GM19463 (cell line): ENCODE measurements around the gene PDE1C.
A peak's percentile ranks its signal among the peaks of the same experiment; 100 is the strongest.

Experiments
- ATAC-seq: cut with Tn5 transposase; IDR thresholded peaks from one replicate; pipeline ENCODE4 v1.9.1; 2021; ENCODE audit warnings: mild to moderate bottlenecking, moderate library complexity; ENCODE audit not compliant: unreplicated experiment

Gene PDE1C

DNA sequence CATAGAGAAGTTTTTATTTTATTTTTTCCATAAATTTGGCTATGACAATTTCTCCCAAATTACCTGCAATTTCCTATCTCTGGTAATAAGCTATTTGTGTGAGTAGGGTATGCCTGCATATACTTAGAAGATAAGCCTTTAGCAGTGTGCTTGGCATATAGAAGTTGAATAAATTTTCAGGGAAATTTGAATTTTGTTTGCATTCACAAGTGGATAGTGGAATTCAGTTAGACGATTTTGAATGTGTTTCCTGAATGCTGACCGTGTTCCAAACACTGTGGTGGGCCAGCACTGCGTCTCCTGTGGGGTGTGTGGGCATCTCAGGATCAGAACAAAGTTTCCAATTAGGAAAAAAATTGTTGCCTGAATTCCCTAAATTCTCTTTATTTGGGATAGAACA is 283.9 kb downstream of the PDE1C start:
- no peak for ATAC-seq

DNA sequence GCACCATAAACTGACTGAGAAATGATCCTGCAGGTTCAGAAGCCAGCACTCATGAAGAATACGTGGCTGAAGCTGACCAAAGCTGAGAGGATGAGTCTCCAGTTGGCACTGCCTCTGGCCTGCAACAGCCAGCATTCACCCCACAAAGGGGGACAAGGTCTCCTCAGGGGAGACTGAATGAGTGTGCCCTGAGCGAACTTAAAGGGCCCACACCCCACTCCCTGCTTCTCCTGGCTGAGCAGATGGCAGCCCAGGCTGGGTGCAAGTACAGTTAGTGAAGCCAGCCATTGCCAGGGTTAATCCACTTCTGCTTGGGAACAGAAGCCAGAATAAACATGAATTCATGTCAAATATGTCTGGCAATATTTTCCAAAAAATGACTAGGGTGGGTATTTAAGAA is 285.1 kb downstream of the PDE1C start:
- no peak for ATAC-seq

DNA sequence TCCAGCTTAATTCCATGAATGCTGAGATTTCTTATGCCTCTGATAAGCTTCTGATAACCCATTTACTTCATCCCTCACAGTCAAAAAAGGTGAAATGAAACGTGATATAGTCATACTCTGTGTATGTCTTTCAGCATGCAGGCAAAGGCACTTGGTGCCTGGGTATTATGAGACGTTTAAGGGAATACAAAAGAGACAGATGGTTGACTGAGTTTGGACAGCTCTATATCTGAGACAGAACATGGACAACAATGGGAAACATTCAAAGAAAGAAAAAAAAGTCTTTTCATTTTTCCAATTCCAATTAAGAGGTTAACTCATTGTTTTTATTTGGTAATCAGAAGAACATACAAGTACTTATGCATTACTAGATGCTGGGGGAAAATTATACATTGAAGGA is 287.0 kb downstream of the PDE1C start:
- ATAC-seq: no peak

DNA sequence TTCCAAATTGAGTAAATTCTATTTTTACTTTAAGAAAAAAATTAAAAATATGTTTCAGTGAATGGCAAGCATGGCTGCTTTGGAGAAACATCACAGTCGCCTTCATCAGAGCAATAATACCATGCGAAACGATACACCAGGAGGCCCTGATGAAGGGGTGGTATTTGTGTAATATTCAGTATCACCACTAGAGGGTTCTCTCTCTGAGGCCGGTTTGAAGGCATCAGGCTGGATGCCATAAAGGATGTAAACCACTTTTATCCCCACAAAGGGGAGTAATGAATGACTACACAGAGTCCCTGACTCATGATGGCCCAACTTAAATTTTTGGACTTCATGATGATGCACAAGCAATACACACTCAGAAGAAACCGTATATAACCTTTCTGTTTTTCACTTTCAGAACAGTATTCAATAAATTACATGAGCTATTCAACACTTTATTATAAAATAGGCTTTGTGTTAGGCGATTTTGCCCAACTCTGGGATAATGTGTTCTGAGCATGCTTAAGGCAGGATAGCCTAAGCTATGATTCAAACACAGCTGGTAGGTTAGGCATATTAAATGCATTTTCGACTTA is 287.7 kb downstream of the PDE1C start:
- peak; percentile 95 for ATAC-seq

DNA sequence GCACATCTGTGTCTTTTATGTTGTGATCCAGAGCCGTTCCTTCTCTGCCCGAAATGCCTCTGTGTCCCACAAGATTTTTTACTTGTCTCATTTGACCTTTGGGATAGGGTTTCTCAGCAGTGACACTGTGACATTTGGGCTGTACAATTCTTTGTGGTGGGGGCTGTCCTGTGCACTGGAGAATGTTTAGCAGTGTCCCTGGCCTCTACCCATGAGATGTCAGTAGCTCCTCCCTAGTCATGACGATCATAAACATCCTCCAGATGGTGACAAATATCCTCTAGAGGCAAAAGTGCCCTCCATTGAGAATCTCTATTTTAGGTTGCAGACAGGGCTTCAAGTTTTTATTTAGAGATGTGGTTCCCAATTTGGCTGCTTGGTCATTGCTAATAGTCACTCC is 291.9 kb downstream of the PDE1C start:
- no peak for ATAC-seq

DNA sequence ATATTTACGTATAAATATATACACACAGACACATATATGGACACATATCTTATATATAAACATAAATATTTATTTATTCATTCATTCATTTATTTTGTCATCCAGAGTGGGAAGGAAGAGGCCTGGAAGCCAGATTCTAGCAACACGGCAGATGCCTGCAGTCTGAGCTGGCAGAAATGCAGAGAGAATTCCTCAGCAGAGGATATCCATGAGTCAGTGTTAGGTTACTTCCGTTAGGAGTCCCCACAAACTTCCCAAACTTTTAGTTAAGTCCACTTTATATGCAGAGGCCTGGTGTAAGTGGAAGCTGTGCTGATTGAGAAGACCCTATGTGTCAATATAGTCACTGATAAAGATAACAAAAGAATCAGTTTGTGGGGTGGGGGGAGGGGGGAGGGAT is 293.6 kb downstream of the PDE1C start:
- no peak for ATAC-seq

DNA sequence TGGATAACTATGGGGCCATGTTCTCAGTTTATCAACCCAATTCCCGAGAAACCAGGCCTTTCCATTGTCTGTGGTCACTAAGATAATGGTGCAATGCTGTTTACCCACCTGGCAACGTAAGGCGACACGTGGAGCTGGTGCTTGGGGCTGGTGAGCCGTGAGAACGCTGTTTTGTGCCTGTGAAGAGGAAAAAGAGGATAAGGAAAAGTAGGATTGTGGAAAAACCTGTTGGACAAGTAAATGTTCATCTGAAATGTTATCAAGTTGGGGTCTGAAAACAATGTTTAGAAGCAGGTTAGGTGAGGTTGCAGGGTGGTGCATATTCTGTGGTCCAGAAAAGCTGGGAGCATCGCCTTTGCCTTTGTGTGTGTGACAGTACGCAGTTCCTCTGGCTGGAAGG is 294.7 kb downstream of the PDE1C start:
- no peak for ATAC-seq

DNA sequence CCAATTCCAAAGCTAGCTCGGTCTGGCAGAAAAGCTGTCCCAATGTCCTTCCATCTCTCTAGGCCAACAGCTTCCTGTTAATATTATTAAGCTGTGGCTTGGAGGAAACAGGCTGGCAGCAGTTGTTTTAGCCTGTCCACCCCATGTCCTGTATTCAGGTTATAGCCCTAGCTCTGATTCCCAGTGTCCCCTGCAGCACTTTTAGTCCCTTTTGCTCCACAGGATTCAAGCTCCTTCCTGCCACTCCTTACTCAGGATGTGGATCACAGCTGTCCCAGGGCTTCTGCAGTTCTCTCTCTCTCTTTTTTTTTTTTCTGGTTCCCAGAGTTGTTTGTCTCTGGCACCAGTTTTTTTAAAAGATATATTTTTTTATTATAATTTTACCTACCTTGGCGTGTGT is 298.0 kb downstream of the PDE1C start:
- ATAC-seq: no peak

DNA sequence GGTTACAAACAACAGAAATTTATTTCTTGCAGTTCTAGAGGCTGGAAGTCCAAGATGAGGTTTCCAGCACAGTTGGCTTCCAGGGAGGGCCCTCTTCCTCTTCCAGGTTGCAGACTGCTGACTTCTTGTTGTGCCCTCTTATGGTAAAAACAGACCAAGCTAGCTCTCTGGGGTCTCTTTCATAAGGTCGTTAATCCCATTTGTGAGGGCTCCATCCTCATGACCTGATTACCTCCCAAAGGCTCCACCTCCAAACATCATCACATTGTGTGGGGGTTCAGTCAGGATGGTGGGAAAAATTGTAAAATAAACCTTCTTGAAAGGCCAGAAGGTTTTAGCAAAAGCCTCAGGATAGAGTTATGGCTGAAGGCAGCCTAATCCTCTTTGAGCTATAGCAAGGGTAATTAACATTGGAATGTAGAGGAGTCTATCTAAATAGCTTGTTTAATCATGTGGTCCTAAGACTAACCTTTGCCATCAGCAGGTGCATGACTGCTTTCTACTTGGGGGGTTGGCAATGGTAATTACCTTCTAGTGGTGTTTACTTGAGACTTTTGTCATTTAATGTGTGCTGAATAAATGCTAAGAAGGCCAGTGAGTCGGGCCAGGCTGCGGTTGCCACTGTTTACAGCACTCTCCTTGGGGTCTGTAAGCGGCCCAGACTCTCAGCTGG is 302.4 kb downstream of the PDE1C start:
- ATAC-seq: no peak

DNA sequence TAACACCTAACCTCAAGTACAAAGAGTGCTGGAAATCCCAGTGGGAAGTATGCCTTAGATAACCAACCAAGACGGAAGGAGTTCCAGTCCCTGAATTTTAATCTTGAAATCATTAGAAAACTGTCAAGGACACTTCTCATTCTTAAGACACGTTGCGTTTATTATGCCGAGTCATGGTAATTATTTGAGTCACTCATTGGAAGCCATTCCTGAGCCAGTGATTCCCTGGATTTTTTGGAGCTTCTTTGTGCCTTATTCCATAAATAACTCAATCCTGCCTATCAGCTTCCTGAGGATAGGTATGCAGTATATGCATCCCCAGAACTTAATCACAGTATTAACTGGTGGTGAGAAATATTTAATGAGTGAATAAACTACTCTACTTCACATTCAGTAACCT is 305.7 kb downstream of the PDE1C start:
- no peak for ATAC-seq

DNA sequence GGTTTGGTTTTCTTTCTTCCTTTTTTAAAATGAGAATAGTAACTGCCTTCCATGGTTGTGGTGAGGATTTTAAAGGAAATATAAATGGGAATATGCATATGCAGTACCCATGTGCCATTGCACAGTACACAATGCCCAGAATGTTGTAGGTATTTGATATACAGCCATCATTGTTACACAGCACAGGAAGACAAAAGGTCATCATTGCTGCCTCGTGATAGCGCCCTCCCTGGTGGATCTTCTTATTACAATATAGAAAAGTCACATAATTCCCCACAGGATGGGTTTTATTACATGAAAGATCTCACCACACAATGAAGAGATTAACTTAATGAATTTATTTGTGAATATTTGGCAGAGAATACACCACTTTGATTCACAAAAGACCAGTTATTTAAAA is 306.7 kb downstream of the PDE1C start:
- no peak for ATAC-seq

DNA sequence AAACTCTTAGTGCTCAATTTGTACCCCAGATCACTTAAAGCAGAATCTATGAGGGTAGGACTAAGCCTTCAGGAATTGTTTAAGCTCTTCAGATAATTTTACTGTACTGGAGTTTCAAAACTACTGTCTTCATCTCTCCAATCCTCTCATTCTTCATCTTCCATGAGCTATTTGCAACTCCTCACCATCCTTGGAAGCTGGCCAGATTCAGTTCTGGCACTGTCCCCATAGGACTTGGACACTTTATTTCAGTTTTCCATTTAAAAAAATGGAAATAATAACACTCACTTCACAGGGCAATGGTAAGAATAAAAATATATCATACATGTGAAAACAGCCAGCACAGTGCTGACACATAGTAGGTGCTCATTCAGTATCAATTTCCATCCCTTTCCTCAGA is 308.6 kb downstream of the PDE1C start:
- no peak for ATAC-seq

DNA sequence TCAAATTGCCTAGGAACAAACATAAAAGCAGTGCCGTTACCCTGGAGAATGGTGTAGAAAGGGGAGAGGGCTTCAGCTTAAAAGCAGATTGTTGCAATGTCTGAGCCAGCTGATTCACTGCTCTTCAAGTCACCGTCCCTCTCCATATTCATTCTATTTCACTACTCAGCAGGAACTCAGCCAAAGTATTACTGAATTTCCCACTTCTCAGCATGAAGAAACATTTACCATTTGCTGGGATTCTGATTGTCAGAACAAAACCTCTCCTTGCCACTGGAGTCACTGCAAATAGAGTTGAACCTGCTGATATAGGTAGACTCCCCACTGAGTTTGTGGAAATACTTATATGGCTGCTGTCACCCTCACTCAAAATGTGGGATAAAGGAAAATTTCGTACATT is 311.5 kb downstream of the PDE1C start:
- ATAC-seq: no peak

DNA sequence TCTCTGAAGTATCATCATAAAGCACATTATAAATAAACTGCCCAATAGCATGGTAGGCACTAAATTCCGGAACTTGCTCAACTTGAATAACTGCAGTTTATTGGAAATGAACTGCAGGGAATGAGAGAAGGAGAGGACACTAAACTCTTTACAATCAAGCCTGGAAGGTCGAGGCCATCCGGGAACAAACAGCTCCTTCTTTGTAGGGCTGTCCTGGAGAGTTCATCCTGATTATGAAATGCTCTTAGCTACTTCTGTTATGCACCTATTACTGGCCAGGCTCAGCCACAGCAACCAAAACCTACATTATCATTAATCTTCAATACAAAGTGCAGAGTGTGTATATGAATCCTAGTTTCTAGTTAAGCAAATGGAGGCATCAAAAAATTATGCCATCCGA is 318.5 kb downstream of the PDE1C start:
- ATAC-seq: no peak

DNA sequence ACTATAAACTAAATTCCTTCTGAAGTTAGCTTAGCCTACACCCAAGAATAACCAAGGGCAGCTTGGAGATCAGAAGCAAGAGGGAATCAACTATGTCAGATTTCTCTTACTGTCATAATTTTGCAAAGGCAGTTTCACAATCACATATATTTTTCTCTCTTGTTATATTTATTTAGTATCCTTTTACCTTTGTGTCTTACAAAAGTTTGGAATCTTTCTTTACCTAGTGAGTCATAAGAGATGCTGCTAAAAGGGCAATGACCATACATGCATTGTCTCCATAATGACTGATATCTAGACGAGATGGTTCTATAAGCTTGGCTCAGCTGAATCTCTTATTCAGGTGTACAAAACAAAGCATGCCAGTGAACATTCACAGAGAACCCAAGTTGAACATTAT is 322.1 kb downstream of the PDE1C start:
- no peak for ATAC-seq

DNA sequence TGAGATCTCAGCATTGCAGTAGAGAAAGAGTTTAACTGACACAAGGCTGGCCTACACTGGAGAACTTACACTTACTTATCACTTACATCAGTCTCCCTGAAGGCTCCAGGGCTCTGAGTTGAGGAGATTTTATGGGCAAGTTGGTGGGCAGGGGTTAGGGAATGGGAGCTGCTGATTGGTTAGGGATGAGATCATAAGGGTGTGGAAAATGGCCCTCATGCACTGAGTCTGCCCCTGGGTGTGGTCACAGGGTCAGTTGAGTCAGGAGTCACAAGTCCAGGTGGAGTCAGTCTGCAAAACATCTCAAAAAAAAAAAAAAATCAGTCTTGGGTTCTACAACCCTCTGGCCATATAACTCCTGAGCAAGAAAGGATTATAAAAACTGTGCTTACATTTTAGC is 322.7 kb downstream of the PDE1C start:
- ATAC-seq: no peak

DNA sequence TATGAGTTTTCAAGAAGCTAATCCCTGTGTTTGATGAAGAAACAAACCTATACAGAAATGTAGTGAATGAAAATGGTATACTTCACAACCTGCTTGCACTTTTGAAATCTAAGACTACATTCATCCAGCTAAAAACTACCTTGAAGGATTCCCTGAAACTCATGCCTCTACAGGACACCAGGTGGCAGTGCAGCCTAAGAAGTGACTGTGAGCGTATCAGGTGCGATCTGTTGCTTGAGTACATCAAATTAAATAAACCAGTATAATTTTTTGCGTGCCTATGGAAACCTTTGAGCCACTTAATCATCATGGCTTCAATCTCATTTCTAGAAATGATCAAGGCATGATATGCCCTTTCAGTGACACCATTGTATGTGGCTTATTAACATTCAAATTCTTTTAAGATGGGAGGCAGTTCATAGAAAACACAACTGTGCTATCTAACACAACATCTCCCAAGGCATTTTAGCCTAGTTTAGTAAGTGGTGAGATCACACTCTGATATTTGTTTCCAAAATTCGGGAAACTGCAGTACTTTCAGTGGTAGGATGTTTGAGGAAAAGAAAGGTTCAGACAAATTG is 325.8 kb downstream of the PDE1C start:
- ATAC-seq: peak; percentile 67

DNA sequence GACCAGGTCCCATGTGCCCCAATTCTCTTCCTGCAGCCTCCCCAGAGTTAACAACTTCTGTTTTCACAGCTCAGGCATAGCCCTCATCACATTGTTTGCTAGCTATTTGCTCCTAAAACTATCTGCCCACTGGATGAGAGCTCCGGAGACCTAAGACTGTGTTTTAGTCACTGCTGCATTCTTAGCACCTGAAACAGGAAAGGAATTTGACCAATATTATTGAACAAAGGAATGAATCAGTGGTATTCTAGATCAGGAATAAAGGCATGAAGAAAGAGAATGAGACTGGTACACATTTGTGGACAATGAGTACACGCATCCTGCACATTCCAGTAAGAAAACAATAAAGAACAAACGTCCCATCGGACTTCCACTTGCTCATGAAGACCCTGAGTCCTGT is 328.4 kb downstream of the PDE1C start:
- ATAC-seq: no peak

DNA sequence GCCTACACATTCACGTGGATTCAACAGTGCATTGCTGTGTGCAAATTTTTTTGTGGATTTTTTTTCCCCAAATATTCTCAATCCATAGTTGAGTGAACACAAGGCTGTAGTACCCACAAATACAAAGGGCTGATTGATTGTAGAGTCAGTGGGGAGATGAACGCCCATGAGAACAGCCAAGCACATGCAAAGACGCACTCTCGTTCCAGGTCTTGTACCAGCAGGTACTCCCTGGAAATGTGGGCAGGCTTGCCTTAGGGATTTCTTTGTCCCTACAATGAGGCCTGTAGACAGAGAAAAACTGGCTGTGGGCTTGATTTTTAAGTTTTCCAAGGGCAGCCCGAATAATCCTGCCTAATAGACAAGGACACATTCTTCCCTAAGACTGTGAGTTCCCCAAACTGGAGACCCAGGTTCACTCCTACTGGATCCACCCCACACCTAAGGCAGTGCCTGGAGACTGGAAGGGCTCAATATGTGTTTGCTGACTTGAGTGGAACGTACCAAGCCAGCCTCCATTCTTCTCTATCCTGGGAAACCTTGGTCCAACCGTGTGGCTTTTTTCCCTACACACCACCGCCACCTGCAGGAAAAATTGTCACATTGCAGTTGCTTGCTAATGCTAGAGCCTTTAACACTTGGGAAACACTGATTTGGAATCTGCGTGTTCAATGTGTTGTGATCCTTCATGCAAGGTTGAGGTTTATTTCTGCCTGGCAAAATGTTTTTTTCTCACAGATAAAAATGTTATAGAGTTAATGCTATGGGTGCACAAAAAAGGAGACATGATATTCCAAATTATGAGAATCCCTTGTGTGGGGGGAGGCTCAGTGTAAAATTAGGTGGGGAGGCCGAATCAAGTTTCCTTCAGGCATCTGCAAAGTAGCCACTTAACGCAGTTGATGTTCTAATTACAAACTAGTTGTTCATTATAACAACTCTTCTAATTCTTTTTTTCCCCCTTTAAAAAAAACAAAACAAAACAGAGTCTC is 333.9 kb downstream of the PDE1C start:
- peak; percentile 53 for ATAC-seq

DNA sequence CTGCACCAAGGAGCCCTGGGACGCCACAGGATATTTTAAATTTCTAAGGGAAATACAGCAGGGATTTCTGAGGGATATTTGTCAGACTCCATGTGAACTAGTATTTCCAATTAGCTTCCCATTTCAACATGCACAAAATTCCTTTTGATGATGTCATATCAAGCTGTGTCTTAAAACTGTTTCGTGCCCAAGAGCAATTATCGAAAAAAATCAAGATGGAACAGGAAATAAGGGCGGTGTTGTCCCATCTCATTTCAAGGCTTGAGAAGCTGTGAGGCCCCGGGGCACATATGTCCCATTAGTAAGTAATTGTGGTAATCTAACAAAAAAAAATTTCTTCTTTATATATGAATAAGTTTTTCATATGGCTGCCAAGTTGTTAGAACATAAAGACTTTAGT is 335.8 kb downstream of the PDE1C start:
- no peak for ATAC-seq

DNA sequence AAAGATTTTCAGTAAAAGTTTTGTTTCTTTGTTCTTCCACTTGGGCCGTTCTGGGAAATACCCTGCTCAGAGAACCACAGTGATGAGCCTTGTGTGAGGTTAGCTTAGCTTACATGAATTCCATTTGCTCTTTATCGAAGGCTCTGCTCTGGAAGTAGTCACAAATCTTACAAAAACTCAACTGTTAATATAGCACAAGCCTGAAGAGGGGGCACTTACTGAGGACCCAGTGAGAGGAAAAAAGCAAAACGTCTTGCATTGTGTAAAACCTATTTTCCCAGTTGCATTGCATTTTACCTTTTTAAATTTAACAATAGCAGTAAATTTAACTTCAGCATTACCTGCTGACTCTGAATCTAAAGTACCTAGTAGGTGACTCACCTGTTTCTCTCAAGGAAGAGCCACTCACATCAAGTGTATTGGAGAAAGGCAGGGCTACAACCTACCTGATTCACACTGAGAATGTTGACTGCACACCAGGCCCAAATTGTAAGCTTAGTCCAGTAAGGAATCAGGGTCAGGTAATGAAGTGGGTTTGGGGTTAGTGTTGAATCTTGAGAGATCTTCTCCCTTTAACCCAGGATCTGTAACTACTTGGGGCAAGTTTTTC is 340.9 kb downstream of the PDE1C start:
- ATAC-seq: no peak
